T-helper 1 cell treated with Interleukin-12 subunit alpha and Interleukin-12 subunit beta and Interleukin-4 antibody, amounts not matched to agents 30 ng/mL and 1 ng/mL, for 36 hours (primary cell): ENCODE data around the gene DCAF8. TPM values are rescaled to one million over a fixed set of nuclear protein-coding genes. Genes with fewer than 3 reads are reported as not detected.
"Not testable (repeated sequence)": the region's sequence is repeated elsewhere in the genome, so short reads cannot be mapped to it uniquely, and the experiment has no call there.

Experiments
- intact Hi-C: fragments of 100-400 bp; cut with micrococcal nuclease; formaldehyde crosslinking; loops from one replicate; pipeline ENCODE4 v1.15.1; 2024
- total RNA-seq: library from RNA; stranded (reverse); gene quantifications from 2 replicates; pipeline ENCODE4 v1.2.3, GENCODE V29; 2022

DCAF8 gene
- total RNA-seq, result 102 and 103 TPM in 2 replicates

DNA sequence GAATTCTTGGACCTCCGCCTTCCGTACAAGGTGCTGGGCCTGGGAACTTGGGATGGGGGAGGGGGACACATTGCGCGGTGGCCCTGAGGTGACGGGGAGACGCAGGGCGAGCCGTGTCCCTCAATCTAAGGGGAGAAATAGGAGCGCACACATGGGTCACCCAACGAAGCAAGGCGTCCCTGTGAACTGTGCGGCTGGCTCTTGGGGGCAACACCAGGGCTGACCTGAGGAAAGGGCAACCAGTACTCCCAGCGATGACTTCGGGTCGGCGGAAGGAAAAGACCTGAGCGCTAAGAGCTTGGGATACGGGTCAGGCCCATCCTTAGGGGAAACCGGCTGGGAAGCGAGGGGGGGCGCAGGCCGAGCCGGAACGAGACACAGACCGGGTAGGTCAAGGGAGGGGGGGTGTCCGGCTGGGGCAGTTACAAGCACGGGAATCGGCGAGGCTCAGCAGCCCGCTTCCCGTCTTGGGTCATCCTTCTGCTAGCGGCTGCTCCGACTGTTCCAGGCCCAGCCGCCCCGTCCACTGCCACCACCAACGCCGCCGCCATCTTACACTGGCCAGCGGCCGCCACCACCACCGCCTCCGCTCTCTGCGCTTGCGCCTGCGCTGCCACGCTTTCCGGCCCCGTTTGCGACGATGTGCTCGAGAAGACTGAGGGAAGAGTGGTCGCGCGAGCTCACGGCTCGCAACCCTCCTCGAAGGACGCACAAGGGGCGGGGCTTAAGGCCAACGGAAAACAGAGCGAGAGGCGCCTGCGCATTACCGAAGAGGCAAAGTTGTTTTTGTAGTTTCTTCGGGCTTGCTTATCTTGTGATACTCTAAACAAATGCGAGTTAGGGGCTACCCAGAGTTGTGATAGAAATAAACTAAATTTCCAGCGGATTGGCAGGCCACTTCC lies at the start of gene DCAF8:
TSS of gene DCAF8 (minus strand) at position 657 of the 902 bp plus-strand sequence. CDS start 18,541 bp downstream, outside the sequence.
- intact Hi-C loops, result loop anchor here (1.0 to 5.0 kb wide), 17 partner anchors 10 to 1505 kb away; partner anchors contain the start of genes AIM2, ATF6, CD48 and COPA

- intact Hi-C loops, result no loop called here
Measured at GRCh38 chr1:160309571-160309970, 47.2 kb upstream of the DCAF8 start.

DNA sequence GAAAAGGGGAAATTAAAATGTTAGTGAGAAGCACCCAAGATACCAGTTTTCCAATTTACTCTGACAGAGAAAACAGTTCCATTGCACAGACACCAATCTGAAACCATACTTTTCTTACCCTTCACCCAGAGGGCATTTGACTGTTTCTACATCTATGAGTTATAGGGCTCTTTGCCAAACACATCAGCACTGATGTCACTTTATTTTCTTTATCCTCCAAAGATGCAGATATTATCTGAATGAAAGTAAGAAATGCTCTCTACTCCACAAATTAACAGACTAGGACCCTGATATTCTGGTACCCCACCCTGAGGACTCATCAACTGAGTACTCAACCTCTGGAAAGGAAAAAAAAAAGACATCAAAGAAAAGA lies 46.8 kb upstream of the DCAF8 start:
- intact Hi-C loops, result no loop called here

DNA sequence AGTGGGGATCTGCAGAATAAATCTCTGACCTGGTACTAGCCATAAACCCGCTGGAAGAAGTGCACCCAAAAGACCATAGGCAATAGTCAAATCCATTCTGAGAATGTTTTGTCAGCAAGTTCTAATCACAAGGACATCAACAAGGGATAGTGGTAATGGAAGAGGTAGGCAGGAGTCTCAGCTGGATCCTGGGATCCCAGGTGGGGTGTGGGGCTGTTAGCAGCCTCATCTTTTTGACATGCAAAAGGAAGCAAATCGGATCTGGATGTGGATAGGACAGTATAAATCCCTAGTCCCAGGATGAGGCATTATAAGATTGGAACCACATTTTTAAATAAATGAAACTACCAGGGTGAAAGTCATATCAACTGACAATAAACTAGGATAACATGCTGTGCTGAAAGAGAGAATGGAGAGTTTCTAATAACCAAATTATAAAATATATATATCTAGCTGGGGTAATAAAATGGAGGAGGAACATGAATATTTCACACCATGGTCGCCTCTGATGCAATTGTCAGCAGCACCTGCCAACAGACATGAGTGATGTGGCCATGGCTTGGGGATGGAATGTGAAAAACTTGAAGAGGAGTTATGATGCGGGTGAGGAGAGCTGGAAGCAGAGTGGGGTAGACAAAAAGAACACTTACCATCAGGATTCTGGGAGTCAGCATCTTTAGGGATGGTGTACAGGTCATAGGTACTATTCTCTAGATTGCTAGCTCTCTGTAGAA lies 46.3 kb upstream of the DCAF8 start:
- intact Hi-C loops, result no loop called here

DNA sequence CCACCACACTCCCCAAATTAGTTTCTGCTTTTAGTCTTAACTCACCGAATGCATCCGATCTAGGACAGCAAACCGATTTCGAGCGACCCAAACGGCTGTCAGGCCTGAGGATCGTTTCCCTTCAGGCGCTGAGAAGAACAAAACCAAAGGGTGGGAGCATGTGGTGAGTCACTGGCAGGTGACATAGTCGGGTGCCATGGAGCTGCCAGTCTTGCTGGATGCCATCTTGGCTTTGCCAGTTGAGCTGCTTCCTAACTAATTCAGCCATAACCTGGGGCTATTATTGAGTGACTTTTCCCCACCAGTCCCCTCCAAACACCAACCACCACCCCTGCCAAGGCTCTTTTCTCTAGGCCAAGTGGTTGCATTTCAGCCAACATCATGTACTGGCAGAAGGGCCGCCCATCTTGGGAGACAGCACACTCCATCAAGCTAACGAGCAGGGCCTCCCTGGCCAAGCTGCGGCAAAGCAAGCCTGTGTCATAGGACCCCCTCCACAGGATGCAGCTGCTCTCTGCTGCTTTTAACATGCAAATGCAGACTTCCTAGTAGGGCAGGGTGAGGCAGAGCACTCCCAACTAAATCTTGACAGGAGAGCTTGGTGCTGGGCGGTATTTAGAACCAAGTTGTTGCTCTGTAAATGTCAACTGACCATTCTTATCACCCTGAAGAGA lies 44.9 kb upstream of the DCAF8 start:
- intact Hi-C loops, result no loop called here

- intact Hi-C loops, result no loop called here
Measured at GRCh38 chr1:160300173-160300572, 37.8 kb upstream of the DCAF8 start.

DNA sequence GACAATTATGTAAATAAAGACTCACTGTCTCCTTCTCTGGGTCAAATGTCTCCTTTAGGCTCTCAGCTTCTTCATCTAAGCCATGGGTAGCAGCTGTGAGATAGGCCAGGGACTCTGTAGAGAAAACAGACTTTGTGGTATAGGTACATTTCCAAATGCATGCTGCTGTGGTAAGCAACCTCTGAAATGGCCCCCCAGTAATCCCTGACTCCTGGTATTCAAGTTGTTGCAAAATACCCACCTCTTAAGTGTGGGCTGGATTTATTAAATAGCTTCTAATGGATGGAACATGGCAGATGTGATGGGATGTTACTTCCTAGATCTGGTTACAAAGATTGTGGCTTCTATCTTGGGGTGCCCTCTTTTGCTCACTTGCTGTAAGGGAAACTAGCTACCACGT lies 33.7 kb upstream of the DCAF8 start:
- intact Hi-C loops, result no loop called here

DNA sequence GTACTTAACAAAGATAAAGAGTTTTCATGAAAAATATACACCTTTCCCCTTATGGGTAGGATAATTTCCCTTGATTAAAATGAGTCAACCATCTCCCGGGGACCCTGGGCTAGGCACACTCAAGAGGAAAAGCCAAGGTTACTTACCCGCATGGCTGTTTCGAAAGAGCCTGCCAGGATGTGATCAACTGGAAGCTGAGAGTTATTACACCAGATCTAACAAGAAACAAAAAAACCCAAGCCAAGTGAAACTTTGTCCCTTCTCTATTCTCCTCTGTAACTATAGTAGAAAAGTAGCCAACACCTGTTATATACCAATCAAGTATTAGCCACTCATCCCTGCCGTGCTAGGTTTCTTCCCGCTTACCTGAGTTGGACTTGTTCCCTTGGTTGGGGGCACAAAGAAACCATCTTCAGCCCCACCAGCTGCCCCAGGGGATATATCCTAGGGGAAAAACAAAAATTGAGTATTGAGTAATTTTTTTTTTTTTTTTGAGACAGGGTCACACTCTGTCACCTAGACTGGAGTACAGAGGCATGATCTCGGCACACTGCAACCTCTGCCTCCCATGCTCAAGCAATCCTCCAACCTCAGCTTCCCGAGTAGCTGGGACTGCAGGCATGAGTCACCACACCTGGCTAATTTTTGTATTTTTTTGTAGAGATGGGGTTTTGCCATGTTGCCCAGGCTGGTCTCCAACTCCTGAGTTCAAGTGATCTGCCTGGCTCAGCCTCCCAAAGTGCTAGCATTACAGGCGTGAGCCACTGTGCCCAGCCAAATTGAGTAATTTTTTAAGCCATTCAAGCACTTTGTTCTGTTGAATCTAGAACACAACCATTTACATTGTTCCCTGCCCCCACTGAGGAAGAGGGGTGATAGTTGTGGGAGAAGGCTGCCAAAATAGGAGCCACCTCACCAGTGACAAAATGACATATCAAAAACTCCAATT lies 30.9 kb upstream of the DCAF8 start:
- intact Hi-C loops, result no loop called here

DNA sequence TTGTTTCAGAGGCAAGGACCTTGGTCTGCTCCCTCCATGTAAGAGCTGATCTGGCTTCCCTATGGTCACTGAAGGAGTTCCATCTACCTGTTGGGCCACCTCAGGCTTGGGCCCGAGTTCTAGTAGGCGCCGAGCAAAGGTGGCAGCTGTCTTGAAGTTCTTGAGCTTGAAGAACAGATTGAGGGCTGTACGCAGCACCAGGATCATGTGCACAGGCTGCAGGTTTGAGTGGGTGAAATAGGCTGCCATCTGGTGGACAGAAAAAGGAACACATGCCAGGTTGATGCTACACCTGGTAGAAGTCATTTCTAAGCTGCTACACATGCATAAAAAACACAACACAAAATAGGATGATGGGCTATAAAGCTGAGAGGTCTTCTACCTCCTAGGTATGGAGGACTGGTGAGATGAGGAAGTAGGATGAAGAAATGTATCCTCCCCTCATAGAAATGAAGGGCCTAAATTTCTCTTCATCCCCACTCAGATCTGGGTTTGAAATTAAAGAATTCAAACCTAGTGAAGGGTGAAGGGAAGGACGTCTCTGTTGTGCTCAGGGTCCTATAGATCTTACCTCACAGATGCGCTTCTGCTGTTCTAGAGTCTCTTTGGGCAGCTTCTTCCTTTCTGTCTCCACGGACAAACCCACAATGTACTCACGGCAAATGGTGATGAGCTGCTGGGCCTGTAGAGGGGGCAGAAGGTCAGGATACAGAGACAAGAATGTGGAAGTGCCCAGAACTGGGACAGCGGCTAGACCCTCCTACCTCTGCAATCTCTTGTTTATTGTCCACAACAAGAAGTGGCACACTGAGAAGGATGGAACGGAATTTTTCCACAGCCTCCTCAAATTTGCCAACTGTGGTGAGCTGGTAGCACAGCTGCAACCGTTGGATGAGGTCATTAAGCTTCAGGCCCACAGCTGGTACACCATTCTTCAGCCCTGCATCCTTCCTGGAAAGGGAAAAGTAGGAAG lies 29.2 kb upstream of the DCAF8 start:
- intact Hi-C loops, result loop anchor here (1.0 kb wide), 5 partner anchors 30 to 190 kb away; no protein-coding TSS in a partner anchor

GRCh38 chr1:160287769-160288168 lies 25.4 kb upstream of the DCAF8 start:
- intact Hi-C loops, result not testable (repeated sequence)

DNA sequence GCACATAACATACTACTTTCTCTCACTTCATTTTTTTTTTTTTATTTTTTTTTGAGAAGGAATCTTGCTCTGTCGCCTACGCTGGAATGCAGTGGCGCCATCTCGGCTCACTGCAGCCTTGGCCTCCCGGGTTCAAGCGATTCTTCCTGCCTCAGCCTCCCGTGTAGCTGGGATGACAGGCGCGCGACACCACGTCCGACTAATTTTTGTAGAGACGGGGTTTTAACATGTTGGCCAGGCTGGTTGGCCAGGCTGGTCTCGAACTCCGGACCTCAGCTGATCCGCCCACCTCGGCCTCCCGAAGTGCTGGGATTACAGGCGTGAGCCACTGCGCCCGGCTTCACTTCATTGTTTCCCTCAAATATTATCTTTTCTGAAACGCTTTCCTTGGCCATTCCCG lies 23.2 kb upstream of the DCAF8 start:
- intact Hi-C loops, result loop anchor here (1.0 kb wide), 6 partner anchors 23 to 360 kb away; partner anchors contain the start of genes COPA, DCAF8, IGSF8 and NCSTN

- intact Hi-C loops, result loop anchor here (1.0 kb wide), 6 partner anchors 23 to 360 kb away; partner anchors contain the start of genes COPA, DCAF8, IGSF8 and NCSTN
Measured at GRCh38 chr1:160284782-160285344, 22.5 kb upstream of the DCAF8 start, which contains the start of gene PEX19. PEX19 (minus strand) TSS chr1:160285133; CDS start chr1:160285124, 9 bp downstream.

- intact Hi-C loops, result no loop called here
Measured at GRCh38 chr1:160284220-160284781, 22.0 kb upstream of the DCAF8 start.

- intact Hi-C loops, result no loop called here
Measured at GRCh38 chr1:160282807-160283206, 20.5 kb upstream of the DCAF8 start.

GRCh38 chr1:160277987-160278386 lies 15.6 kb upstream of the DCAF8 start:
- intact Hi-C loops, result no loop called here

DNA sequence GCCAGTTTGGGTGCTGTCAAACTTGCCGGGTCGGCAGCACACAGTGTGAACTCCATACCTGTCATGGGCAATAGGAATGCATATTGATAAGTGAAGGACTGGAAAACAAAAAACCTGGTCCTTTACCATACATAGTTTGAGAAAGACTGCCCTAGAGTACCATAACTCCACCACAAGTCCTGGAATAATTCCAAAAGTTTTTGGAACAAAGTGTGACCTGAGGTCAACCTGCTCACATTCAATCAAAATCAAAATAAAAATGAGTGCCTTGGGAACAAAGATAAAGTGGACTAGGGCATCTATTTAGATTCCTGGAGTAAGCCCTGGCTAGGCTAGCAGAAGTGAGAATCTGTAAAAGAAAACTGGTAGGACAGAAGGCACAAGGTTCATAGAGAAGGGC lies 15.0 kb upstream of the DCAF8 start:
- intact Hi-C loops, result no loop called here

DNA sequence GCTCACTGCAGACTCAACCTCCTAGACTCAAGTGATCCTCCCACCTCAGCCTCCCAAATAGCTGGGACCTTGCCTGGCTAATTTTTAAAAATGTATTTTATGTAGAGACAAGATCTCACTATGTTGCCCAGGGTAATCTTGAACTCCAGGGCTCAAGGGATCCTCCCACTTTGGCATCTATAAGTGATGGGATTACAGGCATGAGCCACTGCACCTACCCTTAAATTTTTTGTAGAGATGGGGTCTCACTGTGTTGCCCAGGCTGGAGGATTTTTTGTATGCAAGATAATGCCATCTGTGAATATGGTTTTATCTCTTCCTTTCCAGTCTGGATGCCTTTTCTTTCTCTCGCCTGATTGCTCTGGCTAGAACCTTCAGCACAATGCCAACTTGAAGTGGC lies 8.7 kb upstream of the DCAF8 start:
- intact Hi-C loops, result no loop called here

GRCh38 chr1:160267284-160267991 lies 5.1 kb upstream of the DCAF8 start:
- intact Hi-C loops, result no loop called here
